ENCODE results near the gene PRDM1.

DNA sequence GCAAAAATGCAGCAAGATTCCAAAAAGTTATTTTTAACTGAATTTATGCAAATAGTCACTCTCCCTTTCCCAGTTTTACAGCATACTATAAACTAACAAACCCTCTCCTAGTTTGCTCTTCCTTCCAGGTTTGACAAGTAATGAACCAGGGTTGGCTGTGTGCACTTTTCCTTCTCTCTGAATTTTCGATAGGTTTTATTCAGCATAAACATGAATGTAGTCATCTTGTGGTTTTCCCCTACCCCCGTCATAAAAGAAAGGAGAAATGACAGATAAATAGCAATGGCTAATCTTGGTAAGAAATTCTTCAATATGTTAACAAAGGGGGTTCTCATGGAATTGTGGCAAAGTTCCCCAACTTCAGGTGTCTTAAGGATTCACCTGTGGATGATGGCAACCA is 26.3 kb downstream of the PRDM1 start:
- TF ChIP-seq, protein P1, sequence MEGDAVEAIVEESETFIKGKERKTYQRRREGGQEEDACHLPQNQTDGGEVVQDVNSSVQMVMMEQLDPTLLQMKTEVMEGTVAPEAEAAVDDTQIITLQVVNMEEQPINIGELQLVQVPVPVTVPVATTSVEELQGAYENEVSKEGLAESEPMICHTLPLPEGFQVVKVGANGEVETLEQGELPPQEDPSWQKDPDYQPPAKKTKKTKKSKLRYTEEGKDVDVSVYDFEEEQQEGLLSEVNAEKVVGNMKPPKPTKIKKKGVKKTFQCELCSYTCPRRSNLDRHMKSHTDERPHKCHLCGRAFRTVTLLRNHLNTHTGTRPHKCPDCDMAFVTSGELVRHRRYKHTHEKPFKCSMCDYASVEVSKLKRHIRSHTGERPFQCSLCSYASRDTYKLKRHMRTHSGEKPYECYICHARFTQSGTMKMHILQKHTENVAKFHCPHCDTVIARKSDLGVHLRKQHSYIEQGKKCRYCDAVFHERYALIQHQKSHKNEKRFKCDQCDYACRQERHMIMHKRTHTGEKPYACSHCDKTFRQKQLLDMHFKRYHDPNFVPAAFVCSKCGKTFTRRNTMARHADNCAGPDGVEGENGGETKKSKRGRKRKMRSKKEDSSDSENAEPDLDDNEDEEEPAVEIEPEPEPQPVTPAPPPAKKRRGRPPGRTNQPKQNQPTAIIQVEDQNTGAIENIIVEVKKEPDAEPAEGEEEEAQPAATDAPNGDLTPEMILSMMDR (IDR thresholded peaks at IDR 0.05 in 8 of 11, conservative IDR thresholded peaks at IDR 0.05 in 3 of 11): no peak
- TF ChIP-seq POLR2AphosphoS5 (IDR thresholded peaks at IDR 0.05) (no peak), POLR2A (IDR thresholded peaks at IDR 0.05) (no peak)
